Measurements from ENCODE around the gene COQ10A.

COQ10A gene

DNA sequence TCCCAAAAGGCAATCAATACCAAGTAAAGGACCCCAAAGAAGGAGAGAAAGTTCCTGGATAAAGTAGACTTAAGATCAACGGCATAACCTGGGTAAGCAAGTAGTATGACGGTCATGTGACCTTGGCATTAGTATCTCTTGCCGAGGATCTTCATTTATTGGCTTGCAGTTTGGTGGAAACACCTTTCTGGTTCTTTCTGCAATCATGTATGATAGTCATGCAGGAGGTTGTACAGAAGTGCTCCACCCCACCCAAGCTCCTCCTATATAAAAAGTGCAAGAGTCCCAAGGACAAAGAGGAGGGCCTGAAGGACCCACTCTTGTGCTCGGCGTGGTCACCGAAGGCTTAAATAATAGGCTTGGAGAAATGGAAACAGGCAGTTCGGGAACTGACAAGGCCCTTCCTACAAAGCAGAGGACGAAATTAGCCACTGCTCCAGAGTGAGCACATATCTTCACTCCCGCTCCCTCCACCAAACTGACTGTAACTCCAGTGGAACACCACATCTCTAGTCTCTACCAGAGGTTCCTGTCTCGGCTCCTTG, 32.6 kb downstream of the COQ10A start:
- no peak for TF ChIP-seq ZBTB7A (IDR thresholded peaks at IDR 0.05; ENCODE audit: low read depth)
- TF ChIP-seq, protein P1, sequence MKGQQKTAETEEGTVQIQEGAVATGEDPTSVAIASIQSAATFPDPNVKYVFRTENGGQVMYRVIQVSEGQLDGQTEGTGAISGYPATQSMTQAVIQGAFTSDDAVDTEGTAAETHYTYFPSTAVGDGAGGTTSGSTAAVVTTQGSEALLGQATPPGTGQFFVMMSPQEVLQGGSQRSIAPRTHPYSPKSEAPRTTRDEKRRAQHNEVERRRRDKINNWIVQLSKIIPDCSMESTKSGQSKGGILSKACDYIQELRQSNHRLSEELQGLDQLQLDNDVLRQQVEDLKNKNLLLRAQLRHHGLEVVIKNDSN (IDR thresholded peaks at IDR 0.05) = peak; percentile 83

- TF ChIP-seq, protein P2, sequence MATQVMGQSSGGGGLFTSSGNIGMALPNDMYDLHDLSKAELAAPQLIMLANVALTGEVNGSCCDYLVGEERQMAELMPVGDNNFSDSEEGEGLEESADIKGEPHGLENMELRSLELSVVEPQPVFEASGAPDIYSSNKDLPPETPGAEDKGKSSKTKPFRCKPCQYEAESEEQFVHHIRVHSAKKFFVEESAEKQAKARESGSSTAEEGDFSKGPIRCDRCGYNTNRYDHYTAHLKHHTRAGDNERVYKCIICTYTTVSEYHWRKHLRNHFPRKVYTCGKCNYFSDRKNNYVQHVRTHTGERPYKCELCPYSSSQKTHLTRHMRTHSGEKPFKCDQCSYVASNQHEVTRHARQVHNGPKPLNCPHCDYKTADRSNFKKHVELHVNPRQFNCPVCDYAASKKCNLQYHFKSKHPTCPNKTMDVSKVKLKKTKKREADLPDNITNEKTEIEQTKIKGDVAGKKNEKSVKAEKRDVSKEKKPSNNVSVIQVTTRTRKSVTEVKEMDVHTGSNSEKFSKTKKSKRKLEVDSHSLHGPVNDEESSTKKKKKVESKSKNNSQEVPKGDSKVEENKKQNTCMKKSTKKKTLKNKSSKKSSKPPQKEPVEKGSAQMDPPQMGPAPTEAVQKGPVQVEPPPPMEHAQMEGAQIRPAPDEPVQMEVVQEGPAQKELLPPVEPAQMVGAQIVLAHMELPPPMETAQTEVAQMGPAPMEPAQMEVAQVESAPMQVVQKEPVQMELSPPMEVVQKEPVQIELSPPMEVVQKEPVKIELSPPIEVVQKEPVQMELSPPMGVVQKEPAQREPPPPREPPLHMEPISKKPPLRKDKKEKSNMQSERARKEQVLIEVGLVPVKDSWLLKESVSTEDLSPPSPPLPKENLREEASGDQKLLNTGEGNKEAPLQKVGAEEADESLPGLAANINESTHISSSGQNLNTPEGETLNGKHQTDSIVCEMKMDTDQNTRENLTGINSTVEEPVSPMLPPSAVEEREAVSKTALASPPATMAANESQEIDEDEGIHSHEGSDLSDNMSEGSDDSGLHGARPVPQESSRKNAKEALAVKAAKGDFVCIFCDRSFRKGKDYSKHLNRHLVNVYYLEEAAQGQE (IDR thresholded peaks at IDR 0.05; ENCODE audit: low read depth) = peak; percentile 28; the same call in 1 of the 2 replicates
- TF ChIP-seq ZBTB7A (IDR thresholded peaks at IDR 0.05; ENCODE audit: low read depth) = peak; percentile 89
- TF ChIP-seq, protein P1 (IDR thresholded peaks at IDR 0.05) = peak; percentile 66
- peak; percentile 46; the same call in 1 of the 2 replicates for TF ChIP-seq TCF12 (IDR thresholded peaks at IDR 0.05; ENCODE audit: low read depth)
- peak; percentile 64 for TF ChIP-seq EP300 (IDR thresholded peaks at IDR 0.05; ENCODE audit: borderline replicate concordance)
- TF ChIP-seq NFIC (IDR thresholded peaks at IDR 0.05) = peak; percentile 100
- TF ChIP-seq EGR1 (IDR thresholded peaks at IDR 0.05) = peak; percentile 67
- TF ChIP-seq TAF1 (IDR thresholded peaks at IDR 0.05; ENCODE audit: low read depth) = peak; percentile 91
- TF ChIP-seq, protein P3, sequence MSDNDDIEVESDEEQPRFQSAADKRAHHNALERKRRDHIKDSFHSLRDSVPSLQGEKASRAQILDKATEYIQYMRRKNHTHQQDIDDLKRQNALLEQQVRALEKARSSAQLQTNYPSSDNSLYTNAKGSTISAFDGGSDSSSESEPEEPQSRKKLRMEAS (IDR thresholded peaks at IDR 0.05) = peak; percentile 99
- peak; percentile 53 for TF ChIP-seq TEAD4 (IDR thresholded peaks at IDR 0.05)
- no peak; the same call in 1 of the 2 replicates for TF ChIP-seq FOXM1 (IDR thresholded peaks at IDR 0.05; ENCODE audit: borderline replicate concordance, low read depth)
- TF ChIP-seq RAD21 (IDR thresholded peaks at IDR 0.05; ENCODE audit: low read depth) = no peak
- TF ChIP-seq YY1 (IDR thresholded peaks at IDR 0.05; ENCODE audit: low read depth) = no peak
- TF ChIP-seq CREB1 (IDR thresholded peaks at IDR 0.05; ENCODE audit: low read depth) = peak; percentile 63; the same call in 1 of the 2 replicates
Observed at GRCh38 chr12:56299853-56300643, 33.3 kb downstream of the COQ10A start, which contains the start of gene CS. Gene CS, minus strand, starts transcription at chr12:56300330. Its CDS starts 129 bp downstream, at chr12:56300201.

- TF ChIP-seq YY1 (IDR thresholded peaks at IDR 0.05; ENCODE audit: low read depth) = peak; percentile 77
- TF ChIP-seq CREB1 (IDR thresholded peaks at IDR 0.05; ENCODE audit: low read depth) = no peak
- peak; percentile 36; the same call in 1 of the 2 replicates for TF ChIP-seq TEAD4 (IDR thresholded peaks at IDR 0.05)
Observed at GRCh38 chr12:56300644-56301464, 34.1 kb downstream of the COQ10A start.

DNA sequence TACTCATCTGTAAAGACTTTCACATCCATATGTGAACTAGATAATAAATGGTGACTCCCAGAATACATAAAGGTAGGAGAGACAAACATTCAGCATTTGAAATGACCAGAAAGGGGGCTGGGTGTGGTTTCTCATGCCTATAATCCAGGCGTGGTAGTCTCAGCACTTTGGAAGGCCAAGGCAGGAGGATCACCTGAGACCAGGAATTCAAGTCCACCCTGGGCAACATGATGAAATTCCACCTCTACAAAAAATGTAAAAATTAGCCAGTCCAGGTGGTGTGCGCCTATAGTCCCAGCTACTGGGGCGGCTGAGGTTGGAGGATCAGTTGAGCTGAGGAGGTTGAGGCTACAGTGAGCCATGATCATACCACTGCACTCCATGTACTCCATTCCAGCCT, 37.5 kb downstream of the COQ10A start:
- TF ChIP-seq NFIC (IDR thresholded peaks at IDR 0.05) = no peak
- TF ChIP-seq TCF12 (IDR thresholded peaks at IDR 0.05; ENCODE audit: low read depth) = no peak
- TF ChIP-seq TAF1 (IDR thresholded peaks at IDR 0.05; ENCODE audit: low read depth) = no peak
- TF ChIP-seq EGR1 (IDR thresholded peaks at IDR 0.05) = no peak
- TF ChIP-seq, protein P1 (IDR thresholded peaks at IDR 0.05) = no peak
- TF ChIP-seq CEBPB (IDR thresholded peaks at IDR 0.05) = no peak
- TF ChIP-seq YY1 (IDR thresholded peaks at IDR 0.05; ENCODE audit: low read depth) = no peak
- no peak for TF ChIP-seq CREB1 (IDR thresholded peaks at IDR 0.05; ENCODE audit: low read depth)
- TF ChIP-seq TEAD4 (IDR thresholded peaks at IDR 0.05) = no peak
- no peak for TF ChIP-seq RAD21 (IDR thresholded peaks at IDR 0.05; ENCODE audit: low read depth)
- TF ChIP-seq, protein P2 (IDR thresholded peaks at IDR 0.05; ENCODE audit: low read depth) = no peak
- TF ChIP-seq ZBTB7A (IDR thresholded peaks at IDR 0.05; ENCODE audit: low read depth) = no peak
- TF ChIP-seq FOXM1 (IDR thresholded peaks at IDR 0.05; ENCODE audit: borderline replicate concordance, low read depth) = no peak
- TF ChIP-seq, protein P3 (IDR thresholded peaks at IDR 0.05) = no peak

Measured in Ishikawa (cell line).